HFFc6 (cell line): Measurements from ENCODE around the gene RNF19B. TPM values are rescaled to one million over a fixed set of nuclear protein-coding genes. Genes with fewer than 3 reads are reported as not detected.

Experiments used
- DNase-seq: peaks from one replicate; pipeline ENCODE4 v3.0.0-alpha.2; 2018
- H3K27ac Mint-ChIP-seq: 2 replicates; pipeline ENCODE4 v1.8.0; 2020; ENCODE audit warnings: mild to moderate bottlenecking, mixed read lengths
- H3K27me3 Mint-ChIP-seq: 2 replicates; pipeline ENCODE4 v1.8.0; 2021; ENCODE audit warnings: mild to moderate bottlenecking, moderate library complexity, mixed read lengths; ENCODE audit not compliant: insufficient read depth
- H3K36me3 Mint-ChIP-seq: 2 replicates; pipeline ENCODE4 v1.8.0; 2021; ENCODE audit warnings: low read depth, mixed read lengths
- H3K4me1 Mint-ChIP-seq: 2 replicates; pipeline ENCODE4 v1.8.0; 2020; ENCODE audit warnings: low read depth, mixed read lengths
- H3K4me3 Mint-ChIP-seq: 2 replicates; pipeline ENCODE4 v1.8.0; 2020; ENCODE audit warnings: mild to moderate bottlenecking, moderate library complexity, mixed read lengths
- H3K9me3 Mint-ChIP-seq: 2 replicates; pipeline ENCODE4 v1.8.0; 2020; ENCODE audit warnings: mild to moderate bottlenecking, mixed read lengths
- total RNA-seq, 6 experiments: library from RNA; stranded (reverse); fragmentation: NEBNext Ultra II Directional; extraction: Animal tissue kit (Norgen Biotek cat#: 25700); gene quantifications; 2 replicates in 1 of 6; 3 replicates in 5 of 6; pipeline ENCODE4 v1.2.3, GENCODE V29; 2021
- TF ChIP-seq, protein P1 (sequence below): fragments of 200-600 bp; sonication (generic); IDR thresholded peaks from 2 replicates; pipeline ENCODE4 v1.5.0; 2021; ENCODE audit warnings: antibody characterized with exemption, mild to moderate bottlenecking

RNF19B gene
- total RNA-seq, 6 experiments from 2014 or later: 9.4 to 10.6 (median 9.9) TPM

GRCh38 chr1:32888134-32888533 lies 76.5 kb downstream of the RNF19B start:
- H3K36me3 Mint-ChIP-seq: peaks cover 4% of the 10 kb centered on the region; the same call in 1 of the 2 replicates
- H3K4me1 Mint-ChIP-seq: peaks cover 12% of the 10 kb centered on the region
- DNase-seq: no peak
- H3K27me3 Mint-ChIP-seq: peaks cover 32% of the 10 kb centered on the region
- no peak overlapping the region for H3K27ac Mint-ChIP-seq
- no peak overlapping the region for H3K4me3 Mint-ChIP-seq
- H3K9me3 Mint-ChIP-seq: peaks cover 4% of the 10 kb centered on the region; the same call in 1 of the 2 replicates
- TF ChIP-seq, protein P1, sequence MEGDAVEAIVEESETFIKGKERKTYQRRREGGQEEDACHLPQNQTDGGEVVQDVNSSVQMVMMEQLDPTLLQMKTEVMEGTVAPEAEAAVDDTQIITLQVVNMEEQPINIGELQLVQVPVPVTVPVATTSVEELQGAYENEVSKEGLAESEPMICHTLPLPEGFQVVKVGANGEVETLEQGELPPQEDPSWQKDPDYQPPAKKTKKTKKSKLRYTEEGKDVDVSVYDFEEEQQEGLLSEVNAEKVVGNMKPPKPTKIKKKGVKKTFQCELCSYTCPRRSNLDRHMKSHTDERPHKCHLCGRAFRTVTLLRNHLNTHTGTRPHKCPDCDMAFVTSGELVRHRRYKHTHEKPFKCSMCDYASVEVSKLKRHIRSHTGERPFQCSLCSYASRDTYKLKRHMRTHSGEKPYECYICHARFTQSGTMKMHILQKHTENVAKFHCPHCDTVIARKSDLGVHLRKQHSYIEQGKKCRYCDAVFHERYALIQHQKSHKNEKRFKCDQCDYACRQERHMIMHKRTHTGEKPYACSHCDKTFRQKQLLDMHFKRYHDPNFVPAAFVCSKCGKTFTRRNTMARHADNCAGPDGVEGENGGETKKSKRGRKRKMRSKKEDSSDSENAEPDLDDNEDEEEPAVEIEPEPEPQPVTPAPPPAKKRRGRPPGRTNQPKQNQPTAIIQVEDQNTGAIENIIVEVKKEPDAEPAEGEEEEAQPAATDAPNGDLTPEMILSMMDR: no peak

DNA sequence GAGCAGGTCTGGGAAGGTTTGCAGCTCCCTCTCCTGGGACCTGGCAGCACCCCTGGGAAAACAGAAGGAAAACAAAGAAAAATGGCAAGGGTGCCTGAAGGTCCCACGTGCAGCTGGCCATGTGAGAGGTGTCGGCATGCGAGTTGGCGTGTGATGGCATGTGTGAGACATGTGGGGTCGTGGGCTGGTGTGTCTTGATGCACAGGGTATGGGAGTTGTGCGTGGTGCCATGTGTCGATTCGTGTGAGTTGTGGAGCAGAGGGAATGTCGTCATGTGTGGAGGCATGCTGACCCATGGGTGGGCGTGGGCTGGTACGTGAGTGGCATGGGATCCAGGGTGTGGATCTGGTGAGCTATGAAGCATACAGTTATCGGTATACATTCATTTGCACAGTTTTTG lies 77.0 kb downstream of the RNF19B start:
- Mint-ChIP-seq H3K27me3 (peaks cover 32% of the 10 kb centered on the region), H3K4me1 (peaks cover 11% of the 10 kb centered on the region), H3K27ac (no peak overlapping the region), H3K36me3 (peaks cover 4% of the 10 kb centered on the region; the same call in 1 of the 2 replicates), H3K9me3 (peaks cover 4% of the 10 kb centered on the region; the same call in 1 of the 2 replicates), H3K4me3 (no peak overlapping the region)
- TF ChIP-seq, protein P1: no peak
- no peak for DNase-seq

DNA sequence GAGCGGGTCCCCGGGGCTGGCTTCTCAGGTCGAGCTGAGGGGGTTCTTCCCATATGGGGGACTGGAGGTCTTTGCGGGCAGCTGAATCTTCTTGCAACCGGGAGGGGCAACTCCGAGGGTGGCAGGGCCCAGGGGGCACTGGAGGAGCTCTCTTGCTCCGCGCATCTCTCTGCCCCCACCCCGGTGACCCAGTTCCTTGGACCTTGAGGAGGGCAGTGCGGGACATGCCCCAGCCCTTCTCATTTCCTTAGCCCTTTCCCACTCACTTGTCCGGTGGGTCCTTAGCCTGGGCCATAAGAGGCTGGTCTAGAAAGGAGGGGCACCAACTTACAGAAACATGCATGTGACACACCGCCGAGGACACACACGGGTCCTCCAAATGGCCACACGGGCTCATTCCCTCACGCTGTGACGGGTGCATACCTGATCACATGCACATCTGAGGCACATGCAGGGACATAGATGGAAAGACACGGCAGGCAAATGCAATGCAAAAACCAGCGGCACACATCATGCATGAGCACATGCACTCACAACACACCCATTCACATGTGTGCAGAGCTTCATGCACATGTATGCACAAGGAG lies 77.7 kb downstream of the RNF19B start:
- DNase-seq: no peak
- Mint-ChIP-seq H3K27ac (no peak overlapping the region), H3K9me3 (no peaks in the 10 kb centered on the region), H3K36me3 (no peaks in the 10 kb centered on the region), H3K4me3 (no peak overlapping the region), H3K27me3 (peaks cover 30% of the 10 kb centered on the region), H3K4me1 (peaks cover 6% of the 10 kb centered on the region)
- TF ChIP-seq, protein P1: 0 out of 2 replicates have a peak, but pooled peaks have one; percentile 14

Other genes starting within 250 kb of the RNF19B start
- gene YARS1, start 147.5 kb downstream of the RNF19B start, total RNA-seq: 100 to 1,000 TPM in 4 of 6 experiments, 10 to 100 TPM in 2; 92.5 to 122 (median 107) TPM
- gene S100PBP, start 147.2 kb downstream of the RNF19B start, total RNA-seq: 10 to 100 TPM; 20.0 to 24.9 (median 21.6) TPM
- under 1 TPM; 0.28 to 0.90 (median 0.58) TPM for gene FNDC5, start 93.9 kb downstream of the RNF19B start, total RNA-seq
- under 1 TPM in 1 of 6 experiments, not detected in 5; 0.23 TPM for gene HPCA, start 78.3 kb downstream of the RNF19B start, total RNA-seq
- 10 to 100 TPM; 23.4 to 31.4 (median 25.8) TPM for gene TMEM54, start 63.4 kb downstream of the RNF19B start, total RNA-seq
- 100 to 1,000 TPM; 160 to 173 (median 168) TPM for gene AK2, start 72.1 kb upstream of the RNF19B start, total RNA-seq
- 1 to 10 TPM; 2.4 to 3.7 (median 3.1) TPM for gene AZIN2, start 116.3 kb upstream of the RNF19B start, total RNA-seq
- 1 to 10 TPM; 6.2 to 7.9 (median 7.1) TPM for gene TRIM62, start 217.2 kb upstream of the RNF19B start, total RNA-seq